ENCODE data around the gene MRPS24. TPM values are rescaled to one million over a fixed set of nuclear protein-coding genes. Genes with fewer than 3 reads are reported as not detected.

MRPS24 gene
- total RNA-seq, 1 experiment from 2014 or later = 116 TPM

- Histone ChIP-seq H2AFZ (ENCODE audit: low read length) (no peak overlapping the region), H3K9ac (ENCODE audit: extremely low read depth, insufficient read length, low read length) (no peak overlapping the region), H3K18ac (ENCODE audit: insufficient read length, low read depth, low read length) (no peak overlapping the region), H3T11ph (ENCODE audit: low read length) (no peak overlapping the region), H4K5ac (ENCODE audit: insufficient read length, low read depth, low read length) (no peak overlapping the region), H4K91ac (ENCODE audit: insufficient read length, low read depth, low read length) (no peak overlapping the region), H3K4me2 (ENCODE audit: insufficient read depth, insufficient read length, low read length) (no peak overlapping the region), H3K23ac (ENCODE audit: insufficient read length, low read depth, low read length) (no peak overlapping the region), H3K4me1 (ENCODE audit: insufficient read depth, low read length) (peaks cover 3% of the 10 kb centered on the region; the same call in 1 of the 2 replicates), H2BK12ac (ENCODE audit: insufficient read length, low read depth, low read length) (no peak overlapping the region), H3K56ac (ENCODE audit: insufficient read length, low read depth, low read length) (no peak overlapping the region), H4K20me1 (ENCODE audit: control insufficient read depth, insufficient read depth, insufficient read length) (no peaks in the 10 kb centered on the region), H3K79me2 (ENCODE audit: insufficient read depth, low read length) (no peaks in the 10 kb centered on the region), H3K27me3 (ENCODE audit: insufficient read depth, low read length) (0 out of 2 replicates have a peak, but pooled peaks cover 2% of the 10 kb centered on the region), H3K14ac (ENCODE audit: insufficient read depth, low read length) (no peak overlapping the region; the same call in 1 of the 2 replicates), H3K79me1 (ENCODE audit: insufficient read depth, low read depth, low read length, poor library complexity, severe bottlenecking) (no peaks in the 10 kb centered on the region), H4K8ac (replicated peaks; ENCODE audit: insufficient read length, low read depth, low read length) (no peak overlapping the region), H3K27ac (ENCODE audit: insufficient read length, low read depth, low read length) (no peak overlapping the region), H3K4ac (ENCODE audit: low read depth, low read length) (no peak overlapping the region), H2BK15ac (ENCODE audit: low read depth, low read length) (no peak overlapping the region), H3K9me3 (ENCODE audit: control insufficient read depth, low read depth, low read length) (no peaks in the 10 kb centered on the region), H2BK5ac (ENCODE audit: insufficient read length, low read length) (no peak overlapping the region), H2AK5ac (ENCODE audit: insufficient read length, low read length) (no peak overlapping the region), H3K23me2 (ENCODE audit: insufficient read length, low read depth, low read length, poor library complexity, severe bottlenecking) (peaks cover 6% of the 10 kb centered on the region), H2BK20ac (ENCODE audit: low read depth, low read length, poor library complexity, severe bottlenecking) (no peak overlapping the region), H2BK120ac (ENCODE audit: low read depth, low read length, poor library complexity, severe bottlenecking) (no peak overlapping the region)
- H3K27ac Mint-ChIP-seq = peak overlapping the region in 1 of 3 experiments; percentile 72; a peak in 1 of 7 replicates
- peaks cover 5% of the 10 kb centered on the region; the same call in 1 of the 2 replicates for H3K27me3 Mint-ChIP-seq (ENCODE audit: low read depth)
- no peaks in the 10 kb centered on the region for H3K9me3 Mint-ChIP-seq
- H3K4me1 Mint-ChIP-seq = peaks cover 41% of the 10 kb centered on the region in 2 experiments
- DNase-seq = no peak
- H3K4me3 Mint-ChIP-seq = no peak overlapping the region; a peak in 1 of 5 replicates
- TF ChIP-seq CTCF (conservative IDR thresholded peaks at IDR 0.05) = no peak
- H3K36me3 Mint-ChIP-seq (ENCODE audit: insufficient read depth in 1 of 3, low read depth in 3 of 3) = peaks cover 10 to 23% (median 22%) of the 10 kb centered on the region in 3 experiments
- WGBS (ENCODE audit: extremely low coverage, insufficient read length, low lambda C conversion rate) = no CpG with 5 or more reads among the region's 7 CpGs
Measured at GRCh38 chr7:43872406-43873110, 3.2 kb upstream of the MRPS24 start.
